ENCODE results near the gene ZC3HAV1. TPM values are rescaled to one million over a fixed set of nuclear protein-coding genes. Genes with fewer than 3 reads are reported as not detected.

ZC3HAV1 gene
- total and polyA plus RNA-seq, 2 of the 13 experiments (the other 11 are each of a cell fraction or from before 2014, with no cell fraction given), result 12.7 to 23.7 TPM

- TF ChIP-seq AHDC1 (CRISPR knock-in tag; IDR thresholded peaks at IDR 0.05; ENCODE audit: borderline replicate concordance) (no peak), ZNF30 (CRISPR knock-in tag; IDR thresholded peaks at IDR 0.05) (no peak), ZNF263 (CRISPR knock-in tag; IDR thresholded peaks at IDR 0.05) (no peak), RXRA (CRISPR knock-in tag; IDR thresholded peaks at IDR 0.05) (no peak), KDM5A (IDR thresholded peaks at IDR 0.05; ENCODE audit: borderline replicate concordance, low read length) (no peak), HINFP (CRISPR knock-in tag; IDR thresholded peaks at IDR 0.05; ENCODE audit: low read depth) (no peak), CERS6 (CRISPR knock-in tag; IDR thresholded peaks at IDR 0.05) (no peak), ZNF580 (CRISPR knock-in tag; IDR thresholded peaks at IDR 0.05; ENCODE audit: borderline replicate concordance, low read depth) (no peak), AKAP8 (CRISPR knock-in tag; IDR thresholded peaks at IDR 0.05) (no peak), FOXK2 (IDR thresholded peaks at IDR 0.05) (no peak), ZNF883 (CRISPR knock-in tag; IDR thresholded peaks at IDR 0.05; ENCODE audit: not compliant biosample characterization) (no peak), ELF1 (CRISPR knock-in tag; IDR thresholded peaks at IDR 0.05) (no peak), ZNF770 (CRISPR knock-in tag; IDR thresholded peaks at IDR 0.05) (no peak), U2AF1 (optimal IDR thresholded peaks at IDR 0.05; ENCODE audit: low read depth, low read length) (no peak), NONO (IDR thresholded peaks at IDR 0.05) (no peak), NONO (CRISPR knock-in tag; conservative IDR thresholded peaks at IDR 0.05) (0 out of 2 replicates have a peak, but pooled peaks have one; percentile 9), ZNF264 (CRISPR knock-in tag; IDR thresholded peaks at IDR 0.05) (no peak), ZBTB8A (CRISPR knock-in tag; IDR thresholded peaks at IDR 0.05; ENCODE audit: borderline replicate concordance, low read depth) (no peak), HNF4A (CRISPR knock-in tag; IDR thresholded peaks at IDR 0.05) (no peak), TFAP4 (IDR thresholded peaks at IDR 0.05; ENCODE audit: borderline replicate concordance, low read depth) (no peak)
Observed at GRCh38 chr7:139109983-139110411, 477 bp upstream of the ZC3HAV1 start (continued).
